Peyer's patch (tissue), 4 donors: Measurements from ENCODE around the gene CCDC152. TPM values are rescaled to one million over a fixed set of nuclear protein-coding genes. Genes with fewer than 3 reads are reported as not detected.

ENCODE experiments used
- DNase-seq, 3 donors: peaks; one replicate each; pipeline ENCODE4 v3.0.0-alpha.2; 2017 to 2019
- H3K27ac ChIP-seq, 4 donors: fragments of 200-600 bp; sonication (generic); one replicate each; pipeline ENCODE4 v1.5.1; 2016 to 2019
- H3K27me3 ChIP-seq, 2 donors: fragments of 200-600 bp; sonication (generic); one replicate each; pipeline ENCODE4 v1.5.1; 2019
- H3K36me3 ChIP-seq, 3 donors: fragments of 200-600 bp; sonication (generic); one replicate each; pipeline ENCODE4 v1.5.1; 2016 to 2019
- H3K4me1 ChIP-seq, 4 donors: fragments of 200-600 bp; sonication (generic); one replicate each; pipeline ENCODE4 v1.5.1; 2016 to 2019
- H3K4me3 ChIP-seq, 4 donors: fragments of 200-600 bp; sonication (generic); 1 replicate in 3 of 4; 2 replicates in 1 of 4; pipeline ENCODE4 v1.5.1; 2016 to 2019; ENCODE audit warnings: mild to moderate bottlenecking in 1 of 4
- H3K9me3 ChIP-seq, 4 donors: fragments of 200-600 bp; sonication (generic); one replicate each; pipeline ENCODE4 v1.5.1; 2016 to 2019; ENCODE audit warnings: mild to moderate bottlenecking in 1 of 4
- CTCF ChIP-seq, 6 experiments: fragments of 450-650 bp in 4 of 6; fragments of 200-600 bp in 2 of 6; sonication (generic) in 1 of 6; IDR thresholded peaks; one replicate each; pipeline ENCODE4 v1.5.1; 2017 to 2019; ENCODE audit warnings: antibody characterized with exemption in 6 of 6, mild to moderate bottlenecking in 3 of 6, moderate library complexity in 1 of 6
- POLR2A ChIP-seq, 2 donors: fragments of 450-650 bp; IDR thresholded peaks; one replicate each; pipeline ENCODE4 v1.5.1; 2017; ENCODE audit warnings: antibody characterized with exemption in 2 of 2, mild to moderate bottlenecking in 2 of 2, moderate library complexity in 2 of 2
- total RNA-seq, 4 donors: library from RNA; depleted of rRNA; stranded (reverse); fragments of >200 nt; gene quantifications; one replicate each; pipeline ENCODE4 v1.1.0, GENCODE V29; 2016

CCDC152 gene
- total RNA-seq, 4 donors from 2014 or later = 0.40 TPM; not detected in 3

GRCh38 chr5:42848545-42848944 is 91.9 kb downstream of the CCDC152 start:
- Histone ChIP-seq H3K4me3 (no peak overlapping the region), H3K36me3 (no peaks in the 10 kb centered on the region), H3K4me1 (no peaks in the 10 kb centered on the region), H3K9me3 (no peaks in the 10 kb centered on the region), H3K27me3 (no peaks in the 10 kb centered on the region), H3K27ac (no peak overlapping the region)
- TF ChIP-seq CTCF (IDR thresholded peaks at IDR 0.05) = no peak
- TF ChIP-seq POLR2A (IDR thresholded peaks at IDR 0.05) = no peak
- no peak for DNase-seq

GRCh38 chr5:42851481-42851880 is 94.9 kb downstream of the CCDC152 start:
- Histone ChIP-seq H3K27ac (peak overlapping the region in 2 of 4 donors; percentile 1 to 21), H3K4me1 (peaks cover 0 to 10% (median 0%) of the 10 kb centered on the region in 4 donors), H3K27me3 (no peaks in the 10 kb centered on the region), H3K36me3 (no peaks in the 10 kb centered on the region), H3K4me3 (no peak overlapping the region), H3K9me3 (no peaks in the 10 kb centered on the region)
- TF ChIP-seq CTCF (IDR thresholded peaks at IDR 0.05) = no peak
- no peak for TF ChIP-seq POLR2A (IDR thresholded peaks at IDR 0.05)
- no peak for DNase-seq

Other genes with a start within 250 kb of the CCDC152 start
- 1,000 to 10,000 TPM in 3 of 4 donors, 100 to 1,000 TPM in 1; 404 to 5,297 (median 1,595) TPM for gene SELENOP, start 55.1 kb downstream of the CCDC152 start, total RNA-seq